Measurements from ENCODE around the gene SNAP25. TPM values are rescaled to one million over a fixed set of nuclear protein-coding genes. Genes with fewer than 3 reads are reported as not detected.

Gene SNAP25
- total RNA-seq, 1 experiment from 2014 or later = 1.2 TPM

DNA sequence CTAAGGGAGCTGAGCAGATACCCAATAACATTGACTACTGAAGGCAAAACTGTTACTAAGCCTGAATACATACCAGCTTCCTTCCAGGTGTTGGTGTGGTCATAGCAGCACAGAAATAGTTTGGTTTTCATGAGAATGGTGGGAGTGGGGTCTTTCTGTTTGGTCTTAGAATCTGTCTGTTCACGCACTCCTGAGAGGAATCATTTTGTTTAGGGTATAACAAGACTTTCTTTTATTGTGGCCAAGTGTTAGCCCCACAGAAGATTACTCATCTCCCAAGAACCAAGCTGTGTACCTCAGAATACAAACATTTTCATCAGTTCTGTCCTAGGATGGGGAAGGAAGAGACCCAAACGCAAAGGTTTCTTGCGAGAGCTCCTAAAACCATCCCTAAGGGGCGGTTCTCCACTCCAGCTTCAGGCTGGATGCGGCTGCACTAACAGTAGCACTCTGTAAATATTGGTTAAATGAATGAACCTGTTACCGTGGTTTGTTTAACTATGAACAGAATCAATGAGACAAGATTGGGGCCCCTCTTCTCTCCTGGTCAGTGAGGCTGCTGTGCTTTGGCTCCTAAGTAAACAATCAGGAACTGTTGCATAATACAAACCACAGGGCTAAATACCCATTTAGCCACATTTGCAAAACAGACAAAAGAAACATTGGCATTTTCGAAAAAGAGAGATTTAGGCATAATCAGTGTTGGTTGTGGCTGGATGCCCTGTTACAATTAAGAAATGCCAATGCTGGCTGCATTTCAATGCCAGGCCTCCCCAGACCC lies 44.9 kb downstream of the SNAP25 start:
- DNase-seq (ENCODE audit: low spot score) = peak; percentile 64

DNA sequence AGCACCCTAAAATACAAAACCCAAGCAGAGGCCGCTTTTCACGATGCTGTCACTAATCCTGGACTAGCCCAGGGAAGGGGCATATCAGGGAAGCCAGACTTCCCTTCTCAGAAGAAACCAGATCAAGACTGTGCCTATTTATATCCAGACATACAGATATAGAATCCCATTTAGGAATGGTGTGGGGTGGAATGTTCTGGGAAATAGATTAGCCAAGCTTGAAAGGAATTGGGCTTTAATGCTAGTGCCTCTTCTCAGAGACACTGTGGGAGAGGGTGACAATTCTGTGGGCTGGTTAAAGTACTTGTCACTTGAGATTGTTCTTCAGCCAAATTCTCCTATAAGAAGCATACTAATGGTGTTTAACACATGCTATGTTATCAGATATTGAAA lies 45.5 kb downstream of the SNAP25 start:
- no peak for DNase-seq (ENCODE audit: low spot score)

DNA sequence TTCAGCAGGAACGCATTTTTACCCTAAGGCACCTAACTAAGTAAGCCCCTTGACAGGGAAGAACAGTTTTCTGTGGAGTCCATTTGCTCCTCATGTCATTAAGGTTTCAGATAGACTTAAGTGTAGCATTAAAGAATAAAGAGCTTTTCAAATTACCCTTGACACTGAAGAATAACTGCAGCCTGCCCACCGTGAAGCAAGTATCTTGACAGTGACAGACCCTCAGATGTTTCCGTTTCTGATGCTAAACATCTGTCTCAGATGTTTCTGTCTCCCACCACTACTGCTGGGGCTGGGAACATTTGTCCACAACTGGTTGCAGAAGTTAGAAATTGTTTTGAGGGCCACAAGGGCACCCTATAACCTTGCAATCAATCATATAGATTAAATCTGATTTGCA lies 50.0 kb downstream of the SNAP25 start:
- DNase-seq (ENCODE audit: low spot score) = no peak

DNA sequence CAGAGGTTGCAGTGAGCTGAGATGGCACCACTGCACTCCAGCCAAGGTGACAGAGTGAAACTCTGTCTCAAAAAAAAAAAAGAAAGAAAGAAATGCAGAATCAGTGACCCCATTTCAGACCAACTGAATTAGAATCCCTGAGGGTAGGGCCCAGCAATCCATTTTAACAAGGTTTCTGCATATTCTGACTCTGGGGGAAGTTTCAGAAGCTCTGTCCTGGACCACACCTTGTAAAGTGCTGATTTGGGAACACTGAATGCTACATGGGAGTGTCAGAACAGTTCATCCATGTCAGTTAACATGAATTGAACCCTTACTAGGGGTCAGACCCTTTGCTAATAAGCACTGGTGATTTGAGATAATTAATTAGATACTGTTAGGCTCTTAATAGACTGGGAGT lies 52.0 kb downstream of the SNAP25 start:
- DNase-seq (ENCODE audit: low spot score) = no peak

DNA sequence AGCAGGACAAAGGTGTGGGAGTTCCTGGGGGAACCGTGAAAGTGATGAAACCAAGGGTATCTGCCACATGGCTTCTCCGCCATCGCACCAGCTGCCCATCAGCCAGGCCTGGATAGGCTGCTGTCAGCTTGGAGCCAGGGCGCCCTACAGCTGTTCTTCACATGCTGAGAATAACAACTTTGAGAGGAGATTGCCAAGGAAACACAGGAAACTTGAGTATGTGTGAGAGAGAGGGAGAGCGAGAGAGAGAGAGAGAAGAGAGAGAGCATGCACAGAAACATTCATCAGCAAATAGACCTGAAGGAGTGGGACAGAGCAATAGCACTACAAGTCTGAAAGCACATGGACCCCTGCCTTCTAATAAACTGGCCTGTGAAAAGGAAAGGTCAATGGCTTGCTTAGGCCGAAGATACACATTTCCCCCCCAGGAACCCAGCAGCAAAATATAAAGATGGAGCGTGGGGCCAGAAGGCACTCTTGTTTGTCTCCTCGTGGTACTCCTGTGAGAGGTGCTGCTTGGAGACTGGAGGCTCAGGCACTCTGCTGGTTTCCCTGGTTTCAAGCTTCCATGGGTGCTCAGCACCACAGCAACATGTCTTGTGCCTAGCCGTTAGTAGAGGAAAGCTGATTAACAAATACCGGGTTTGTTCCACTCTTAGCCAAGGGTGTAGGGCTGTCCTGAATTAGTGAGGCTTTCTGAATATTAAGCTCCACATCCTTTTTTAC lies 53.0 kb downstream of the SNAP25 start:
- no peak for DNase-seq (ENCODE audit: low spot score)

DNA sequence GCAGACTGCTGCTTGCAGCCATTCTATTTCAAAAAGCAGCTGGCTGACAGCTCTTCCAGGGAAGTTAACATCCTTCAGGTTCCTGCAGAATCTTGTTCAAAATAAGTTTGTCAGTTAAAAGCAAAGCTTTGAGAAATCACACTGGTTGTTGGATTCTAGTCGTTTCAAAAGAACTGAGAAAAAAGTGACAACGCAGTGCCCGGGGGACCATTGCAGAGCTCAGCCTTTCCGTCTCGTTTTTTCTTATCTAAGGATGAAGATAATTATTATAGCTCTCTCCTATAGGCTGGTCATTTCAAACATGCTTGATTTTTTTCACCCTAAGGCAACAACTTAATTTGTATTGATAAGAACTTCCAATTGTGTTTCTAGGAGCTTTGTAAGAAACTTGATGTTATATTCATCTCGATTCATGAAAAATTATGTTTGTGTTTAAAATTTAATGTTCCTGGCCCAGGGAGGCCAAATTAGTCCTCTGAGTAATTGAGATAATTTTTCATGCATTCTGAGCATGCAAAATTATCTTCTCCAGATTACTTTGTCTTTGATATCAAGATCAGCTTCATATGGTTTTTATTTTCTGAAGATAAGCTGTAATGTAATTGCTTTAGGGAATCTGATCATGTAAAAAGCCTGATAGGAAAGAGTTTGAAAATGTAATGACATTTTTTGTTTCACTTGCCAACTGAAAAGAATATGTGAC lies 58.4 kb downstream of the SNAP25 start:
- no peak for DNase-seq (ENCODE audit: low spot score)

DNA sequence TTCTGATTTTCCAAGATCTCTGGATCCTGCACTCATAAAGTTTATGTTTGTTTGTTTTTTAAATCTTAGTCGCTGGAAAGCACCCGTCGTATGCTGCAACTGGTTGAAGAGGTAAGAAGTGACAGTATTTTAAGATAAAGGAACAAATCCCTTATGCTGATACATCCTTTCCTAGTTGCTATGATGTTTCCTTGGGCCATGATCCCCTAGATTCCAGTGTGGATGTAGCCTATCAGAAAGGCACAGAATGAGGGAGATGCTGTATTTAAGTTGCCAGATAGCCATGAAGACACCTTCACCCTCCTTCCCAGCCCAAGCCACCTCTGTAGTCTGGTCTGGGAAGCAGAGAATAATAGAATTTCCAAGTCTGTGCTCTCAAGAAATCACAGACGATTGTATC lies 59.0 kb downstream of the SNAP25 start:
- DNase-seq (ENCODE audit: low spot score) = no peak

DNA sequence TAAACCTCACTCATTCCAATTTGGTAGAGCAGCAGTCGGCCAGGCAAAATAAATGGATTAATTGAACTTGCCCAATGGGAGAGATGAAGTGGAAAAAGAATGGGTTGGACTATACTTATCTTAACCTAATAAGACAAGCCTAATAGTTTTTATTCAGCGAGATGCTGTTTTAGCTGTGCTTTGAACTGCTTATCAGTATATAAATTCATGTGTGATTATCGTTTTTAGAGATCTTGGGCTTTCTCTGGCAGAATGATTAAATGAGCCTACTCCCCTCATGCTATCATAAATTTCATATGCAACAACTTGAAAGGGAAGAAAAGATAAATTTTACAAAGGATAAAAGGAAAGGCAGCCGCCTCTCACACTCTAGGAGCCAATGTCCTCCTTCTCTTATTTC lies 59.8 kb downstream of the SNAP25 start:
- DNase-seq (ENCODE audit: low spot score) = no peak

DNA sequence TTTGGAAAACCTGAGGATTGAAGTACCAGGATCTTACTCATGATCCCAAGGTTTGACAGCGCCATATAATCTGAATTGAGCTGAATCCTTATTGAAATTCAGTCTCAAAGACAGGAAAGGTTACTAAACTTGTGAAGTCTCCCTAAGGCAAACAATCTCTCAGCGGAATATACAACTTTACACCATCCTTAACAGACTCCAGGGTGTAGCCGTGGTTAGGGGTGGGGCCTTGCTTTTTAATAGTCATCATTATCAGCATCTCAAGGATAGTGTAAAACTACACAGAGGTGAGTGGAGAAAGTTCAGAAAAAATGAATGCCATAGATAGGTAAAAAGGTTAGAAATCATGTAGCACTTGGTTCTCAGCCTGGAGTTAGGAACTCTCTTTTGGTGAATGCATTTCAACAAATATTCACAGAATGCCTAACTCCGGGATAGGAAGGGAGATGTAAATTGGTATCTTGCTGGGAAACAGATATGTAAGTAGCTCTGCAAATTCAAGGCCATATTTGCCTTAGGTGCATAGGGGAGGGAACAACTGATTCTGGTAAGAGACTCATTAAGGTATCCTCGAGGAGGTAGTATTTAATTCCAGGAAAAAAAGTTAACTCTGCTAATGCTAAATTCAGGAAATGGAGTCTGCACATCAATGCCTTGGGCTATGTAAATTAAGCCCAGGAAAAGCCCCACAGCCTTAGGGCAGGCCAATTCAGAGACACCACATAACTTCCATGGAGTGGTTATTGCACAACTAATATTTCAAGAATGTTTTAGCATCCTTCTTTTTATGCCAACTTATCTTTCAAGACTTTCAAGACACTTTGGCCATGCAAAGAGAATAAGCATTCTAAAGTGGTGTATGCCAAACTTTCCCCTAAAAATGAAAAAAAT lies 61.6 kb downstream of the SNAP25 start:
- DNase-seq (ENCODE audit: low spot score) = no peak

DNA sequence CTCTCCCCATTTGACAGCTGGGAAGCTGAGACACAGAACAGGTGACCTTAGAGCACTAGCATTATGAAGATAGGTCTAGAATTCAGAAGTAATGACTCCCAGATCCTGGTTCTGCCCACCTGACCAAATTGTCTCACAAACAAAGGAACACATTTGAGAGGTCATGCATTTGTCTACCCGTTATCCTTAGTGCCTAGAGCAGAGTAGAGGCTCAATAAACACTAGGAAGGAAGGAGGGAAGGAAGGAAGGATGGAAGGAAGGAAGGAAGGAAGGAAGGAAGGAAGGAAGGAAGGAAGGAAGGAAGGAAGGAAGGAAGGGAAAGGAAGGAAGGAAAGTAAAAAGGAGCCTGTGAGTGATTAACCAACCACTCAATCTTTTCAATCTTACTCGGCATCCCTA lies 63.3 kb downstream of the SNAP25 start:
- no peak for DNase-seq (ENCODE audit: low spot score)

DNA sequence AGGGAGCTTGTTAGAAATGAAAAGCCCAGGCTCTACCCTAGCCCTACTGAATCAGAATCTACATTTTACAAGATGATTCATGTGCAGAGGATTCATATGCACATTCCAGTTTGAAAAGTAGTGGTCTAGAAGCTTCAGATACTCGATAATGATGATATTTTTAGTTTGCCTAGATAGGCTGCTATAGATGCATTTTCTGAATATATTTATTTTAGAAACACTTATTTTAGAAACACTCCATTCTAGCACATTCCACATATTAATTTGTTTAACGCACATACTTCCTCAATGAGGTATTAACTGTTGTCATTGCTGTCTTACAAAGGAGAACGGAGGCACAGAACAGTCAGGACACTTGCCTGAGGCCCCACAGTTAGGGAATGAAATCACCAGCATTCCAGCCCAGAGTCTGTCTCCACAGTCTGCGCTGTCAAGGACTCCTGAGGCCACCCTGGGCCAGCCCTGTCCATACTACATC lies 64.4 kb downstream of the SNAP25 start:
- DNase-seq (ENCODE audit: low spot score) = no peak

DNA sequence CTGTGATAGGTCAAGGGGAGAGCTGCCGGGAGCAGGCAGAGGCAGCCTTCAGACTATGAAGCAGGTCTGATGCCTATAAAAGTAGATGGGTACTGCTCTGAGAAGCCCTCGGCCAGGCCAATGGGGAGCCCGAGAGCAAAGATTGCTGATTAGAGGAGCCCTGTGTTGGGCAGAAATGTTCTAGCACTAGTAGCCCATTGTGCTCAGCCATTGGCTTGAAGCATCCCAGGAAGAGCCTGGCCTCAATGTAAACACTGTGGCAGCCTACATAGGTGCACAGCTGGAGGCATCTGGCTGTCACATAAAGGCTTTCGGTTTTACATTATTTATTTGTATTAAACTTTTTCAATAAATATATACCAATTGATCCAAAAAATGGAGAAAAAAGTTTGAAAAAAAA lies 67.7 kb downstream of the SNAP25 start:
- DNase-seq (ENCODE audit: low spot score) = no peak

DNA sequence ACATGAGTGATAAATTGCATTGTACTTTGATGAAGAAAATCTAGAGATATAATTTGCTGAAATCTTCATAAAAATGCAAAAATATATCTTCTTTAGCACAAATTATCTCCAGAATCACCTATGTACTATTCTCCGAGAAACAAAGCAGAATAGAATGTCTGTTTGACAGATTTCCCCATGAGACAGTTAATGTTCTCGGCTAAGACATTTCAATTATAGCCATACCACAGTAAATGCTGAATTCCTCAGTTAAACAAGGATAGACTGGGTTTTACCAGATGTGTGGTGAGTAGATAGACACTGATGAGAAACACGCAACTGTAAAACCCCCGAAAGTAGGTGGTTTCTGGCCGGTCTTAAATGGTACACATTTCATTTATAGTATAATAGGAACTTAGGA lies 69.8 kb downstream of the SNAP25 start:
- no peak for DNase-seq (ENCODE audit: low spot score)

DNA sequence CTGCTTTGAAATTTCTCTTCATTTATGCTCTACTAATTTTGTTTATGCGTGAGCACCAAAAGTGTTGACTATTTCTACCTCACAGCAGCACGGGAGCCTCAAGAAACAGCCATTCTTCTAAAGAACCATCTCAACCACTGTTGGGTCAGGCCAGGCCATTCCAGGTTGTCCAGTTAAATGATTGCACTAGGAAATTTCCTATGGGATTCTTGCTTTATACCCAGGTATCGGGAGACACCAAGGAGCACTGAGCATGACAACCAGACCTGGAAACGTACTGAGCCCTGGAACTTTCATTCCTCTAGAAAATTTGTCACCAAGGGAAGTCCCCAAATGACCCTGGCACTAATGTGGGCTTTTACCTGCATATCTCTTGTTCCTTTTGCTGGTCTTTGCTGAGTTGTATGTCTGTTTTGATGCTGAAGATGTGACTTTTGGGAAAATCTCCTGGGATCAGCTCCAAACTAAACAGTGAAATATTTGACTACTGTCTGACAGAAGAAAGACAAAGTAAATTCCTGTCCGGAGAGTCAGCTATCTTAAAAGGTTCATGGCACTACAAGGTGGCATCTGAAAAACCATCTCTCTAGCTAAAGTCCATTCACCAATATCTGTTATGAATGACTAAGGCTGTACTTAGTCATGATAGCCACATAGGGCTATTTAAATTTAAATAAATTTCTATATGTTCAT lies 70.5 kb downstream of the SNAP25 start:
- DNase-seq (ENCODE audit: low spot score) = no peak

DNA sequence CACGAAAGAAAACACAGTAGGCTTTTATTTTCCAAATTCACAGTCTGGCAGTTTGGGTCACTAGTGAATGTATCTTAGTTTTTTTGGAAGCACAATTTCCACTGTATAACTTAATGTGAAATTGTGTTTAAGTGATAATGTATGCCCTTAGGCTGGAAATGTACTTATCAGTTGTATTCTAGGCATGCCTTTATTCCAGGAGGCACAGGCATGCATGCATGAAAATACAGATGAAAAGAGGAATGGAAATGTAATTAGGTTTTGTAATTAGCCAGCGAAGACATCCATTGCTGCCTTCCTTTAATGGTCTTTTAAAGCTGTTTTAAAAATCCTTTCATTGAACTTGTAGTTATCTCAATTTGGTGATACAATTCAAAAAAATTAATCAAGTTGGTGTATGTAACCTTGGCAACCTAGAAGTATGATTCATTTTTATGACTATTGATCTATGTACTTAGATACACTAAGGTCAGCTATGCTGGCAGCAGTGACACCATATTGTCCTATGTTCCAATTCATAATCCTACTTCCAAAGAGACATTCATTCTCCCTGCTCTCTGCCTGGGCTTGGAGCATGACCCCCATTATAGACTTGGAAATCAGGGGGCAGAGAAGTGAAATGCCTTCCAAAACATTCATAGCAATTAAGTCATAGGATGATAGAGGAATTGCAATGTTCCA lies 73.1 kb downstream of the SNAP25 start:
- no peak for DNase-seq (ENCODE audit: low spot score)

DNA sequence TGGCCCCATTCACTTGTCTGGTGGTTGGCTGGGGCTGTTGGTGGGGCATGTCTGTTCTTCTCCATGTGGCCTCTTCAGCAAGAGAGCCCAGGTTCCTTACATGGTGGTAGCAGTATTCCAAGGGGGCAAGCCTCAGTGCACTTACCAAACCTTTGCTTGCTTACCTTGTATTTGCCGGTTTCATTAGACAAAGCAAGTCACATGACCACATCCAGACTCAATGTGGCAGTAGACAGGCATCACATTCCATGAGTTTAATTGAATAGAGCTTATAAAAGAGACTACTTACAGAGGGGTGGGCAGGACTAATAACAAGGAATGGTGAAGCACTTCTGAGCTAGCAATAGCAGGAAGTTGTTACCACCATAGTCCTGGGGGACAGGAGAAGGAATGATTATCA lies 78.6 kb downstream of the SNAP25 start:
- no peak for DNase-seq (ENCODE audit: low spot score)

DNA sequence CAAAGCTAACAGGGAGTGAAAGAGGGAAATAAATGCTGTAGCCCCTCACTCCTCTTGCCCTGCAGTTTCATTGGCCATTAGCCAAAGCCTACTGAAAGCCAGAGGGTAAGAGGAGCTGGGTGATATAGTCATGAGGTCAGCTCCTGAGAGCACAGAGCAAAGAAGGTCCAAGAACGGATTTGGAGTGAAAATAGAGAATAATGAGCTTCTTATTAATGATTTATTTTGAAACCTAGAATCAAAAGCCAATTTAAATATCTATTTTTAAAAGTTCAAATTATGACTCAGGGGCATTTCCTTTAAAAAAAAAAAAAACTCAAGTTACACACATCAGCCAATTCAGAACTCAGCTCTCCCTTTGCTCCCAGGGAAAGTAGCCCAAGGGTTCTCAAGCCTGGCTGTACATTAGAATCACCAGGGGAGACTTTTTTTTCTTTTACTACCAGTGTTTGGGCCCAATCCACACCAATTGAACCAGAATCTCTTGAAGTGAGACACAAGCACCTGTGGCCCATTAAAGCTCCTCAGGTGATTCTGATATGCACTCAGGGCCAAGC lies 79.1 kb downstream of the SNAP25 start:
- DNase-seq (ENCODE audit: low spot score) = no peak

DNA sequence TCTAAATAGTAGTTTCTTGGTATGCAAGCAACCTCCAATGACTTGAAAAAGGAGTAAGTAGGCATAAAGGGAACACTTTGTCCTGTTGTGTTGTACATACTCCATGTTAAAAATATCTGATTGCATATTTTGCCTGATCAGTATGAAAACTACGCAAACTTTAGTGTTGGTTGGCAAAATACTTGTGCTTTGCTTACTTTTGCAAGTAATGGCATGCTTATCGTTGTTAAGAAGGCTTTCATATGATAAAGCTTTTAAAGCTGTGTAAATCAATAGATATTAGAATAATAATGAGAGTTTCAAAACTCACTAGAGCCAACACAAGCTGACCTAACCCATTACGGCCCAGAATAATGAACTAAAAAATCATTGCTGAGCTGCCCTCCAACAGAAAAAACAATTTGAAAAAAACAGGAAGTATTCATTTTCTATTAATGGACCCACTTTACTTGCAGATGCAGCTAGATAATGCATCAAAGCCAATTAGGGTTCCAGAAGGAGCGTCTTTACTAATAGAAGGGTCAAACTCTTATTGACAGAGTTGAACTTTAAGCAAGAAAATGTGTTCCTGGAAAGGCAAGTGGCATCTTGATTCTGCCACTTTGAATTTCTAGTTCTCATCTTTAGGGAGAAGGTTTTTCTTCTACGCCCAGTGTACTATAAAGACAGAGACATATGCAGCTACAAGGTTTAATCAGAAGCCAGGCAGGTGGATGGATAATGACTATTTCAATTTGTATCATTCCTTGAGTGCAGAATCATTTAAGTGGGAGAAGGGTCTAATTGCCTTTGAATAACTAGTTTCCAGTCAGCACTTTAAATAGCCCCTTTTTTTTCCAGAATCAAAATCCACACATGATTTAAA lies 82.2 kb downstream of the SNAP25 start:
- no peak for DNase-seq (ENCODE audit: low spot score)

DNA sequence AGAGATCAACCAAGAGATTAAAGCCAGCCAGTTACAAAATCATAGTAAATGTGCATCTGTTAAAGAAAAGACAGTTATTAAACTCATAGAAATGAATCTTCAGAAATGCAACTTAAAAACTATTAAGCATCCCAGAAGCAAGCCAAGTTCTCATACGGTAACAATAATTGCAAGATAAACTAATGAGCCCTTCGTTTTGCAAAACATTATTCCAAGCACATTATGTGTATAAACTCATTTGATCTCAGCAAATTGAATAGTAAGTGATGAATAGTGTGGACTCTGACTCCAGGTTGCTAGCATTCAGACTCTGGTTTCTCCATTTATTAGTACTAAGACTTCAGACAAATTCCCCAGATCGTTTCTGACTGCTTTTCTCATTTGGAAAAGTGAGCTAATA lies 85.2 kb downstream of the SNAP25 start:
- DNase-seq (ENCODE audit: low spot score) = no peak
